PC-3 (cell line): Measurements from ENCODE around the gene RALGDS. TPM values are rescaled to one million over a fixed set of nuclear protein-coding genes. Genes with fewer than 3 reads are reported as not detected.

Experiments used
- ATAC-seq: fragments of 200-7000 bp; cut with Tn5 transposase; 2 replicates; pipeline ENCODE4 v1.9.1; 2020; ENCODE audit warnings: mild to moderate bottlenecking, moderate library complexity
- BruUV-seq: library from RNA; stranded (reverse); fragments of 400-500 nt; replicated peaks from 2 replicates; lab custom pipeline; 2021; lab: Mats Ljungman, UMichigan
- CTCF ChIA-PET: fragments of 300-600 bp; sonication (Branson Sonifier 250); formaldehyde crosslinking; loops from one replicate; lab custom pipeline; 2022; ENCODE audit warnings: antibody characterized with exemption; lab: Charles Lee
- POLR2A ChIA-PET: fragments of 300-600 bp; sonication (Branson Sonifier 250); formaldehyde crosslinking; loops from one replicate; lab custom pipeline; 2022; ENCODE audit warnings: antibody characterized with exemption; ENCODE audit not compliant: unreplicated experiment; lab: Charles Lee
- DNase-seq: peaks from one replicate; pipeline ENCODE4 v3.0.0-alpha.2; 2015
- H2AFZ ChIP-seq: fragments of 300-600 bp; sonication (generic); 2 replicates; pipeline ENCODE4 v1.6.0; 2016; ENCODE audit warnings: antibody characterized with exemption, low read length
- H3F3A ChIP-seq: fragments of 300-600 bp; sonication (generic); one replicate; pipeline ENCODE4 v1.6.0; 2017; ENCODE audit warnings: antibody characterized with exemption, low read length, control low read depth, mild to moderate bottlenecking; ENCODE audit not compliant: unreplicated experiment
- H3K27ac ChIP-seq: fragments of 300-600 bp; sonication (generic); 2 replicates; pipeline ENCODE4 v1.5.1; 2016; ENCODE audit warnings: mild to moderate bottlenecking, low read length
- H3K27me3 ChIP-seq: fragments of 300-600 bp; sonication (generic); 2 replicates; pipeline ENCODE4 v1.6.1; 2016; ENCODE audit warnings: low read length, mixed read lengths
- H3K36me3 ChIP-seq: fragments of 300-600 bp; sonication (generic); 2 replicates; pipeline ENCODE4 v1.6.1; 2016; ENCODE audit warnings: low read depth, mixed run types, low read length, mixed read lengths
- H3K4me1 ChIP-seq: fragments of 300-600 bp; sonication (generic); 2 replicates; pipeline ENCODE4 v1.5.1; 2016; ENCODE audit warnings: low read length; ENCODE audit not compliant: insufficient read depth
- H3K4me2 ChIP-seq: fragments of 300-600 bp; sonication (generic); 2 replicates; pipeline ENCODE4 v1.6.0; 2016; ENCODE audit warnings: low read length
- H3K4me3 ChIP-seq: fragments of 300-600 bp; sonication (generic); 2 replicates; pipeline ENCODE4 v1.5.1; 2016; ENCODE audit warnings: mild to moderate bottlenecking, low read length, mixed read lengths
- H3K79me2 ChIP-seq: fragments of 300-600 bp; sonication (generic); 2 replicates; pipeline ENCODE4 v1.6.1; 2017; ENCODE audit warnings: low read length, mixed read lengths
- H3K9ac ChIP-seq: fragments of 300-600 bp; sonication (generic); 2 replicates; pipeline ENCODE4 v1.6.0; 2016; ENCODE audit warnings: mild to moderate bottlenecking, low read length
- H3K9me2 ChIP-seq: fragments of 300-600 bp; sonication (generic); replicated peaks from 2 replicates; pipeline ENCODE4 v1.6.1; 2016; ENCODE audit warnings: mixed run types, low read length, mixed read lengths
- H3K9me3 ChIP-seq: fragments of 300-600 bp; sonication (generic); 2 replicates; pipeline ENCODE4 v1.6.1; 2016; ENCODE audit warnings: low read length, mixed read lengths
- H4K20me1 ChIP-seq: fragments of 300-600 bp; sonication (generic); 2 replicates; pipeline ENCODE4 v1.6.1; 2016; ENCODE audit warnings: low read length, mixed read lengths
- EZH2 ChIP-seq: fragments of 300-600 bp; sonication (generic); IDR thresholded peaks from one replicate; pipeline ENCODE4 v1.6.1; 2017; ENCODE audit warnings: antibody characterized with exemption, mild to moderate bottlenecking, low read length; ENCODE audit not compliant: unreplicated experiment
- EZH2phosphoT487 ChIP-seq: fragments of 300-600 bp; sonication (generic); IDR thresholded peaks from 2 replicates; pipeline ENCODE4 v1.6.1; 2018; ENCODE audit warnings: mild to moderate bottlenecking, antibody characterized with exemption, low read length, borderline replicate concordance
- intact Hi-C: fragments of 100-400 bp; cut with micrococcal nuclease; formaldehyde crosslinking; loops from 2 replicates; pipeline ENCODE4 v1.9.0; 2023
- total RNA-seq: library from RNA; depleted of rRNA; stranded (reverse); fragments of >200 nt; gene quantifications from 2 replicates; pipeline ENCODE4 v1.2.3, GENCODE V29; 2014
- TF ChIP-seq, protein P1 (sequence below): fragments of 300-600 bp; sonication (generic); conservative IDR thresholded peaks from 2 replicates; pipeline ENCODE4 v1.5.1; 2017; ENCODE audit warnings: antibody characterized with exemption, low read depth, mild to moderate bottlenecking, low read length

RALGDS gene
- total RNA-seq, 1 experiment from 2014 or later: 32.2 TPM

DNA sequence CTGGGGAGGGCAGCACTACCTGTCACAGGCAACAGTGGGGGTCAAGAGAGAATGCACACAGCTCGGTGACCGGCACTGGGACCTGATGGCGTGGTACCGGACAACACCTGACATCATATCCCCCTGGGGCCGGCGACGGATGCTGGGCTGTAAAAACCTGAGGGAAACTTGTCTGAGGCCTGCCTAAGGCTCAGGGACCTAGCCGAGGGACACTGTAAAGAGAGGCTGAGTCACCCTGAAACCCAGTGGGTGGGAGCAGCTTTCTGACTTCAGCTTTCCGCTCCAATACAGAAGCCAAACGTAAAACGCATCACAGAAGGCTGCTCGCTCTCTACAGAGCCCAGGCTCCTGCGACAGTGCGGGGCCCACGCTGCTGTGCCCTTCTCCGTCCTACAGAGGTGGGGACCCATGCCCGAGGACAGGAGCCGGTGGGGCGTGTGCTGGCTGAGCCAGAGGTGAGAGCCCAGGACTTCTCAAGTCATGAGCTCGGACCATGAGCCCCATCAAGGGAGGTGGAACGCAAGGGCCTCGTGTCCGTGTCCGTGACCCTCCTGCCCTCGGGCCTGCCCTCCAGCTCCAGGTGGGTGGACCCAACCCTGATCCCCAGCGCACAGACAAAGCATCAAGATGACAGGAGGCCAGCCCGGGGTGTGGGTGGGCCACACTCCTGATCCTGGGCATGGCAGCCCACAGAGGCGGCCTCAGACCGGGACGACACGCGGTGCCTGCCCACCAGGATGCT, 5.3 kb downstream of the RALGDS start:
- TF ChIP-seq, protein P1, sequence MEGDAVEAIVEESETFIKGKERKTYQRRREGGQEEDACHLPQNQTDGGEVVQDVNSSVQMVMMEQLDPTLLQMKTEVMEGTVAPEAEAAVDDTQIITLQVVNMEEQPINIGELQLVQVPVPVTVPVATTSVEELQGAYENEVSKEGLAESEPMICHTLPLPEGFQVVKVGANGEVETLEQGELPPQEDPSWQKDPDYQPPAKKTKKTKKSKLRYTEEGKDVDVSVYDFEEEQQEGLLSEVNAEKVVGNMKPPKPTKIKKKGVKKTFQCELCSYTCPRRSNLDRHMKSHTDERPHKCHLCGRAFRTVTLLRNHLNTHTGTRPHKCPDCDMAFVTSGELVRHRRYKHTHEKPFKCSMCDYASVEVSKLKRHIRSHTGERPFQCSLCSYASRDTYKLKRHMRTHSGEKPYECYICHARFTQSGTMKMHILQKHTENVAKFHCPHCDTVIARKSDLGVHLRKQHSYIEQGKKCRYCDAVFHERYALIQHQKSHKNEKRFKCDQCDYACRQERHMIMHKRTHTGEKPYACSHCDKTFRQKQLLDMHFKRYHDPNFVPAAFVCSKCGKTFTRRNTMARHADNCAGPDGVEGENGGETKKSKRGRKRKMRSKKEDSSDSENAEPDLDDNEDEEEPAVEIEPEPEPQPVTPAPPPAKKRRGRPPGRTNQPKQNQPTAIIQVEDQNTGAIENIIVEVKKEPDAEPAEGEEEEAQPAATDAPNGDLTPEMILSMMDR: no peak
- TF ChIP-seq EZH2: no peak
- ChIA-PET CTCF (no interaction called here), POLR2A (no interaction called here)
- peaks cover 6% of the 10 kb centered on the region; the same call in 1 of the 2 replicates for H4K20me1 ChIP-seq
- no peaks in the 10 kb centered on the region for H3K27me3 ChIP-seq
- no peak overlapping the region for H2AFZ ChIP-seq
- ATAC-seq: no peak
- no TSS peak for BruUV-seq
- H3K9me2 ChIP-seq: no peaks in the 10 kb centered on the region
- DNase-seq: no peak
- H3F3A ChIP-seq: no peaks in the 10 kb centered on the region
- H3K9me3 ChIP-seq: no peaks in the 10 kb centered on the region
- intact Hi-C loops: no loop called here
- no peaks in the 10 kb centered on the region for H3K36me3 ChIP-seq
- no peak overlapping the region for H3K4me2 ChIP-seq
- H3K4me3 ChIP-seq: no peak overlapping the region
- H3K27ac ChIP-seq: no peak overlapping the region
- H3K4me1 ChIP-seq: no peaks in the 10 kb centered on the region; the same call in 1 of the 2 replicates
- H3K9ac ChIP-seq: no peak overlapping the region
- H3K79me2 ChIP-seq: peaks cover 44% of the 10 kb centered on the region

DNA sequence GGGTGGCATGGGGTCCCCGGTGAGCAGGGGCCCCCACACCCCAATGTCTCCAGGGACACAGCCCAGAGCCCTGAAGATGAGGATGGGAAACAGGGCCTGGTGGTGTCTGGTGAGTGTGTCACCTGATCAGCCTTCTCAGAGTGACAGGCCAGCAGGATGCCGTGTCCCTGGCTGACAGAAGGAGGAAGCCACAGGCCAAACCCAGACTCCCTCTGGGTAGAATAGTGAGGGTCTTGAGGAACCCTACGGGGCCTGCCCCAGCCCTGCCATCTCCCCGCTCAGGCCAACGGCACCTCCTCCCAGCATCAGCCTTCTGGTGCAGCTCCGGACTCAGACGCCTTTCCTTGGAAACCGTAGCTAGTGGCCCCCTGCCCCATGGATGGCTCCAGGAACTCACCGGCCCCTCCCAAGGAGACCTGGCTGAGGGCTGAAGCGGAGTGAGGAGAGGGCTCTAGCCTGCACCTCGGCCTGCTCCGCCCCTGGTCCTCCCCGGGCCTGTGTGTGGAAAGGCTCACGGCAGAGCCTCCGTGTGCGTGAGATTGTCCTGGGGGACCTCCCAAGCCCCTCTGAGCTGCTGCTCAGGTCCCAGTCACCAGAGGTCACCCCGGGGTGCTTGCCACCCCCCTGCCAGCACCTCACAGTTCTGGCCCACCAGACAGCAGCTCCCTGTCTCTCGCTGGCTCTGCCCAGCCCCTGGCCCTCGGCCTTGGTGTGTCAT, 6.0 kb downstream of the RALGDS start:
- Histone ChIP-seq H3K9me3 (no peaks in the 10 kb centered on the region), H3F3A (no peaks in the 10 kb centered on the region), H3K36me3 (no peaks in the 10 kb centered on the region), H3K9ac (no peak overlapping the region), H3K4me3 (no peak overlapping the region), H3K79me2 (peaks cover 43% of the 10 kb centered on the region), H3K27ac (no peak overlapping the region), H3K4me1 (no peaks in the 10 kb centered on the region; the same call in 1 of the 2 replicates), H2AFZ (no peak overlapping the region), H3K27me3 (no peaks in the 10 kb centered on the region), H3K9me2 (no peaks in the 10 kb centered on the region), H3K4me2 (no peak overlapping the region), H4K20me1 (peaks cover 6% of the 10 kb centered on the region; the same call in 1 of the 2 replicates)
- ATAC-seq (no peak), DNase-seq (no peak)
- ChIA-PET CTCF (interaction anchor here (2.0 kb wide), 1 partner anchor 29 kb away, joined by 5 read pairs; no protein-coding TSS in a partner anchor), POLR2A (no interaction called here)
- no peak for TF ChIP-seq EZH2phosphoT487
- no peak for TF ChIP-seq EZH2
- TF ChIP-seq, protein P1: no peak
- intact Hi-C loops: no loop called here
- no TSS peak for BruUV-seq
